WTC11 (cell line): ENCODE measurements around the gene GOT2. TPM values are rescaled to one million over a fixed set of nuclear protein-coding genes. Genes with fewer than 3 reads are reported as not detected.

ENCODE experiments used
- ATAC-seq: fragments of 200-7000 bp; cut with Tn5 transposase; 2 replicates; pipeline ENCODE4 v1.10.0; 2021; ENCODE audit warnings: mild to moderate bottlenecking, moderate library complexity
- CTCF ChIA-PET: fragments of 300-600 bp; sonication (Branson Sonifier 250); formaldehyde crosslinking; loops from one replicate; lab custom pipeline; 2021; ENCODE audit warnings: antibody characterized with exemption; lab: Charles Lee
- POLR2A ChIA-PET: fragments of 350-600 bp; sonication (Branson Sonifier 250); formaldehyde crosslinking; loops from one replicate; lab custom pipeline; 2021; ENCODE audit warnings: antibody characterized with exemption; lab: Charles Lee
- DNase-seq: peaks from one replicate; pipeline ENCODE4 v3.0.0; 2021; ENCODE audit warnings: low spot score
- H3K27ac Mint-ChIP-seq: 2 replicates; pipeline ENCODE4 v1.8.0; 2021; ENCODE audit warnings: mixed read lengths
- H3K27me3 Mint-ChIP-seq: 2 replicates; pipeline ENCODE4 v1.8.0; 2021; ENCODE audit warnings: low read depth, mild to moderate bottlenecking, moderate library complexity, mixed read lengths
- H3K36me3 Mint-ChIP-seq: 2 replicates; pipeline ENCODE4 v1.8.0; 2021; ENCODE audit warnings: mixed read lengths
- H3K4me1 Mint-ChIP-seq: 2 replicates; pipeline ENCODE4 v1.8.0; 2022; ENCODE audit warnings: mixed read lengths
- H3K4me3 Mint-ChIP-seq: 2 replicates; pipeline ENCODE4 v1.8.0; 2021; ENCODE audit warnings: mild to moderate bottlenecking, moderate library complexity, mixed read lengths
- H3K9me3 Mint-ChIP-seq: 2 replicates; pipeline ENCODE4 v1.8.0; 2021; ENCODE audit warnings: mixed read lengths
- ATF1 ChIP-seq: sonication (generic); formaldehyde crosslinking; IDR thresholded peaks from 2 replicates; pipeline ENCODE4 v1.8.1; 2023; ENCODE audit warnings: mild to moderate bottlenecking, moderate library complexity, missing genetic modification reagents
- E2F5 ChIP-seq: sonication (generic); formaldehyde crosslinking; IDR thresholded peaks from 2 replicates; pipeline ENCODE4 v1.8.1; 2022; ENCODE audit warnings: mild to moderate bottlenecking, moderate library complexity, missing genetic modification reagents
- EMX1 ChIP-seq: fragments of 250-450 bp; sonication (Bioruptor Pico); IDR thresholded peaks from 2 replicates; pipeline ENCODE4 v1.8.0; 2021; ENCODE audit warnings: mild to moderate bottlenecking
- FOXK1 ChIP-seq: sonication (generic); formaldehyde crosslinking; IDR thresholded peaks from 2 replicates; pipeline ENCODE4 v1.8.0; 2022; ENCODE audit warnings: mild to moderate bottlenecking, moderate library complexity, missing genetic modification reagents
- FOXP1 ChIP-seq: sonication (generic); formaldehyde crosslinking; IDR thresholded peaks from 2 replicates; pipeline ENCODE4 v1.8.0; 2022; ENCODE audit warnings: missing genetic modification reagents, mild to moderate bottlenecking, moderate library complexity, borderline replicate concordance
- GABPB1 ChIP-seq: sonication (generic); formaldehyde crosslinking; IDR thresholded peaks from 2 replicates; pipeline ENCODE4 v1.8.1; 2023; ENCODE audit warnings: mild to moderate bottlenecking, missing genetic modification reagents
- GRHL2 ChIP-seq: fragments of 250-450 bp; sonication (Bioruptor Pico); IDR thresholded peaks from 2 replicates; pipeline ENCODE4 v1.8.0; 2022; ENCODE audit warnings: mild to moderate bottlenecking, moderate library complexity; ENCODE audit not compliant: insufficient replicate concordance, severe bottlenecking
- GTF2I ChIP-seq: fragments of 250-450 bp; sonication (Bioruptor Pico); conservative IDR thresholded peaks from 2 replicates; pipeline ENCODE4 v1.4.0; 2021; ENCODE audit warnings: mild to moderate bottlenecking
- HMGA2 ChIP-seq: fragments of 250-450 bp; sonication (Bioruptor Pico); IDR thresholded peaks from 2 replicates; pipeline ENCODE4 v1.4.0; 2021; ENCODE audit warnings: mild to moderate bottlenecking, moderate library complexity
- MYBL2 ChIP-seq: sonication (generic); formaldehyde crosslinking; IDR thresholded peaks from 2 replicates; pipeline ENCODE4 v1.8.1; 2023; ENCODE audit warnings: mild to moderate bottlenecking, moderate library complexity, missing genetic modification reagents
- NR3C1 ChIP-seq: sonication (generic); formaldehyde crosslinking; conservative IDR thresholded peaks from 2 replicates; pipeline ENCODE4 v1.8.1; 2023; ENCODE audit warnings: low read depth, mild to moderate bottlenecking, missing genetic modification reagents
- PRRX2 ChIP-seq: fragments of 250-450 bp; sonication (Bioruptor Pico); IDR thresholded peaks from 2 replicates; pipeline ENCODE4 v1.8.0; 2021; ENCODE audit warnings: mild to moderate bottlenecking
- SOX15 ChIP-seq: fragments of 250-450 bp; sonication (Bioruptor Pico); IDR thresholded peaks from 2 replicates; pipeline ENCODE4 v1.9.0; 2021; ENCODE audit warnings: mild to moderate bottlenecking
- ZNF219 ChIP-seq: sonication (generic); formaldehyde crosslinking; IDR thresholded peaks from 2 replicates; pipeline ENCODE4 v1.8.0; 2023; ENCODE audit warnings: missing genetic modification reagents, mild to moderate bottlenecking, borderline replicate concordance
- ZNF263 ChIP-seq: sonication (generic); formaldehyde crosslinking; IDR thresholded peaks from 2 replicates; pipeline ENCODE4 v1.8.1; 2022; ENCODE audit warnings: low read depth, mild to moderate bottlenecking, moderate library complexity, missing genetic modification reagents
- ZNF532 ChIP-seq: fragments of 250-450 bp; sonication (Bioruptor Pico); IDR thresholded peaks from 2 replicates; pipeline ENCODE4 v1.9.0; 2021; ENCODE audit warnings: mild to moderate bottlenecking, borderline replicate concordance
- total RNA-seq: library from RNA; stranded (reverse); gene quantifications from 3 replicates; pipeline ENCODE4 v1.2.3, GENCODE V29; 2021
- TF ChIP-seq, protein P1 (sequence below): sonication (generic); formaldehyde crosslinking; IDR thresholded peaks from 2 replicates; pipeline ENCODE4 v1.8.0; 2022; ENCODE audit warnings: mild to moderate bottlenecking, missing genetic modification reagents
- TF ChIP-seq, protein P2 (sequence below): fragments of 250-450 bp; sonication (Bioruptor Pico); IDR thresholded peaks from 2 replicates; pipeline ENCODE4 v1.8.0; 2021; ENCODE audit warnings: mild to moderate bottlenecking
- TF ChIP-seq, protein P3 (sequence below): sonication (generic); formaldehyde crosslinking; IDR thresholded peaks from 2 replicates; pipeline ENCODE4 v1.8.1; 2022; ENCODE audit warnings: low read depth, missing genetic modification reagents, borderline replicate concordance

Gene GOT2
- total RNA-seq, 1 experiment from 2014 or later, result 192 TPM

DNA sequence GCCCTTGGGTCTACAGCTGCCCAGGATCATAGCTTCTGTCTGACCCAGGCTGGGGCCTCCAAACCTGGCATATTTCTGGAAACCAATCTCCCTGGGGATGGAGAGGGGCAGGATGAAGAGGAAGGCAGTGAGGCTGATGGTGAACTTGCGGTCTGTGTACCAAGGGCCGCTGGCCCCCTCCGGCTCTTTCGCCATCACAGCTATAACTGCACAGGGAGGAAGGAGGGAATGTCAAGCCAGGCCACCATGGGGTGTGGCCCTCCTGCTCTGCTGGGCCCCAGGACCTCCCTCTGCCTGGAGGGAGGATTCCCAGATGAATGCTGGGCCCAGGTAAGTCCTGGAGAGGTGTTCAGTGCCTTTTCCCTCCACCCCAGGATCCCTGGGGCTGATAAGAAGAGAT is 55.8 kb downstream of the GOT2 start:
- Mint-ChIP-seq H3K36me3 (peaks cover 21% of the 10 kb centered on the region), H3K27ac (no peak overlapping the region), H3K27me3 (no peaks in the 10 kb centered on the region), H3K4me3 (no peak overlapping the region), H3K4me1 (0 out of 2 replicates have a peak, but pooled peaks cover 2% of the 10 kb centered on the region), H3K9me3 (no peaks in the 10 kb centered on the region)
- ChIA-PET POLR2A (no interaction called here), CTCF (interaction anchor here (2.5 kb wide), 1 partner anchor 78 kb away, joined by 20 read pairs; no protein-coding TSS in a partner anchor)
- TF ChIP-seq PRRX2 (CRISPR knock-in tag), result no peak
- no peak for TF ChIP-seq GABPB1 (CRISPR knock-in tag)
- no peak for TF ChIP-seq HMGA2
- no peak for TF ChIP-seq NR3C1
- TF ChIP-seq SOX15 (CRISPR knock-in tag), result no peak
- no peak for TF ChIP-seq GRHL2
- TF ChIP-seq ZNF219 (CRISPR knock-in tag), result no peak
- TF ChIP-seq, protein P1, sequence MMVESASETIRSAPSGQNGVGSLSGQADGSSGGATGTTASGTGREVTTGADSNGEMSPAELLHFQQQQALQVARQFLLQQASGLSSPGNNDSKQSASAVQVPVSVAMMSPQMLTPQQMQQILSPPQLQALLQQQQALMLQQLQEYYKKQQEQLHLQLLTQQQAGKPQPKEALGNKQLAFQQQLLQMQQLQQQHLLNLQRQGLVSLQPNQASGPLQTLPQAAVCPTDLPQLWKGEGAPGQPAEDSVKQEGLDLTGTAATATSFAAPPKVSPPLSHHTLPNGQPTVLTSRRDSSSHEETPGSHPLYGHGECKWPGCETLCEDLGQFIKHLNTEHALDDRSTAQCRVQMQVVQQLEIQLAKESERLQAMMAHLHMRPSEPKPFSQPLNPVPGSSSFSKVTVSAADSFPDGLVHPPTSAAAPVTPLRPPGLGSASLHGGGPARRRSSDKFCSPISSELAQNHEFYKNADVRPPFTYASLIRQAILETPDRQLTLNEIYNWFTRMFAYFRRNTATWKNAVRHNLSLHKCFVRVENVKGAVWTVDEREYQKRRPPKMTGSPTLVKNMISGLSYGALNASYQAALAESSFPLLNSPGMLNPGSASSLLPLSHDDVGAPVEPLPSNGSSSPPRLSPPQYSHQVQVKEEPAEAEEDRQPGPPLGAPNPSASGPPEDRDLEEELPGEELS (CRISPR knock-in tag), result no peak
- TF ChIP-seq ATF1 (CRISPR knock-in tag), result no peak
- no peak for TF ChIP-seq FOXK1 (CRISPR knock-in tag)
- no peak for TF ChIP-seq FOXP1
- no peak for TF ChIP-seq EMX1 (CRISPR knock-in tag)
- TF ChIP-seq, protein P2, sequence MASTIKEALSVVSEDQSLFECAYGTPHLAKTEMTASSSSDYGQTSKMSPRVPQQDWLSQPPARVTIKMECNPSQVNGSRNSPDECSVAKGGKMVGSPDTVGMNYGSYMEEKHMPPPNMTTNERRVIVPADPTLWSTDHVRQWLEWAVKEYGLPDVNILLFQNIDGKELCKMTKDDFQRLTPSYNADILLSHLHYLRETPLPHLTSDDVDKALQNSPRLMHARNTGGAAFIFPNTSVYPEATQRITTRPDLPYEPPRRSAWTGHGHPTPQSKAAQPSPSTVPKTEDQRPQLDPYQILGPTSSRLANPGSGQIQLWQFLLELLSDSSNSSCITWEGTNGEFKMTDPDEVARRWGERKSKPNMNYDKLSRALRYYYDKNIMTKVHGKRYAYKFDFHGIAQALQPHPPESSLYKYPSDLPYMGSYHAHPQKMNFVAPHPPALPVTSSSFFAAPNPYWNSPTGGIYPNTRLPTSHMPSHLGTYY (CRISPR knock-in tag), result no peak
- no peak for TF ChIP-seq ZNF263 (CRISPR knock-in tag)
- TF ChIP-seq ZNF532 (CRISPR knock-in tag), result no peak
- TF ChIP-seq E2F5 (CRISPR knock-in tag), result no peak
- TF ChIP-seq, protein P3, sequence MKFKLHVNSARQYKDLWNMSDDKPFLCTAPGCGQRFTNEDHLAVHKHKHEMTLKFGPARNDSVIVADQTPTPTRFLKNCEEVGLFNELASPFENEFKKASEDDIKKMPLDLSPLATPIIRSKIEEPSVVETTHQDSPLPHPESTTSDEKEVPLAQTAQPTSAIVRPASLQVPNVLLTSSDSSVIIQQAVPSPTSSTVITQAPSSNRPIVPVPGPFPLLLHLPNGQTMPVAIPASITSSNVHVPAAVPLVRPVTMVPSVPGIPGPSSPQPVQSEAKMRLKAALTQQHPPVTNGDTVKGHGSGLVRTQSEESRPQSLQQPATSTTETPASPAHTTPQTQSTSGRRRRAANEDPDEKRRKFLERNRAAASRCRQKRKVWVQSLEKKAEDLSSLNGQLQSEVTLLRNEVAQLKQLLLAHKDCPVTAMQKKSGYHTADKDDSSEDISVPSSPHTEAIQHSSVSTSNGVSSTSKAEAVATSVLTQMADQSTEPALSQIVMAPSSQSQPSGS (CRISPR knock-in tag), result no peak
- no peak for TF ChIP-seq MYBL2
- TF ChIP-seq GTF2I (CRISPR knock-in tag), result no peak
- no peak for DNase-seq
- ATAC-seq, result no peak
